Measurements from ENCODE around the gene TUBGCP6. TPM values are rescaled to one million over a fixed set of nuclear protein-coding genes. Genes with fewer than 3 reads are reported as not detected.
A peak's percentile ranks its signal among the peaks of the same experiment; 100 is the strongest.

The TUBGCP6 gene
- total RNA-seq, 1 donor from 2014 or later = 54.4 TPM

GRCh38 chr22:50260434-50260800 lies 15.6 kb upstream of the TUBGCP6 start:
- Mint-ChIP-seq H3K4me3 (peak overlapping the region; percentile 47), H3K4me1 (peaks cover 5% of the 10 kb centered on the region)
- TF ChIP-seq, protein P1, sequence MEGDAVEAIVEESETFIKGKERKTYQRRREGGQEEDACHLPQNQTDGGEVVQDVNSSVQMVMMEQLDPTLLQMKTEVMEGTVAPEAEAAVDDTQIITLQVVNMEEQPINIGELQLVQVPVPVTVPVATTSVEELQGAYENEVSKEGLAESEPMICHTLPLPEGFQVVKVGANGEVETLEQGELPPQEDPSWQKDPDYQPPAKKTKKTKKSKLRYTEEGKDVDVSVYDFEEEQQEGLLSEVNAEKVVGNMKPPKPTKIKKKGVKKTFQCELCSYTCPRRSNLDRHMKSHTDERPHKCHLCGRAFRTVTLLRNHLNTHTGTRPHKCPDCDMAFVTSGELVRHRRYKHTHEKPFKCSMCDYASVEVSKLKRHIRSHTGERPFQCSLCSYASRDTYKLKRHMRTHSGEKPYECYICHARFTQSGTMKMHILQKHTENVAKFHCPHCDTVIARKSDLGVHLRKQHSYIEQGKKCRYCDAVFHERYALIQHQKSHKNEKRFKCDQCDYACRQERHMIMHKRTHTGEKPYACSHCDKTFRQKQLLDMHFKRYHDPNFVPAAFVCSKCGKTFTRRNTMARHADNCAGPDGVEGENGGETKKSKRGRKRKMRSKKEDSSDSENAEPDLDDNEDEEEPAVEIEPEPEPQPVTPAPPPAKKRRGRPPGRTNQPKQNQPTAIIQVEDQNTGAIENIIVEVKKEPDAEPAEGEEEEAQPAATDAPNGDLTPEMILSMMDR (conservative IDR thresholded peaks at IDR 0.05) = no peak

GRCh38 chr22:50259302-50259701 lies 14.5 kb upstream of the TUBGCP6 start:
- Mint-ChIP-seq H3K36me3 (ENCODE audit: low read depth) (no peaks in the 10 kb centered on the region), H3K4me1 (peaks cover 5% of the 10 kb centered on the region), H3K27ac (ENCODE audit: unreplicated experiment) (no peak overlapping the region), H3K9me3 (no peaks in the 10 kb centered on the region), H3K27me3 (ENCODE audit: low read depth) (no peaks in the 10 kb centered on the region), H3K4me3 (peak overlapping the region; percentile 71)
- TF ChIP-seq, protein P1 (conservative IDR thresholded peaks at IDR 0.05) = no peak
- DNase-seq (ENCODE audit: low read depth, low spot score) = no peak

More at GRCh38 chr22:50260434-50260800, 15.6 kb upstream of the TUBGCP6 start:
- H3K27me3 Mint-ChIP-seq (ENCODE audit: low read depth) = no peaks in the 10 kb centered on the region
- H3K27ac Mint-ChIP-seq (ENCODE audit: unreplicated experiment) = no peak overlapping the region
- no peak for DNase-seq (ENCODE audit: low read depth, low spot score)
- no peaks in the 10 kb centered on the region for H3K9me3 Mint-ChIP-seq
- H3K36me3 Mint-ChIP-seq (ENCODE audit: low read depth) = no peaks in the 10 kb centered on the region

- TF ChIP-seq, protein P1 (conservative IDR thresholded peaks at IDR 0.05) = no peak
Observed at GRCh38 chr22:50258361-50259292, 13.8 kb upstream of the TUBGCP6 start.

GRCh38 chr22:50257451-50258360 lies 12.9 kb upstream of the TUBGCP6 start:
- no peak for DNase-seq (ENCODE audit: low read depth, low spot score)
- Mint-ChIP-seq H3K27me3 (ENCODE audit: low read depth) (no peaks in the 10 kb centered on the region), H3K4me3 (no peak overlapping the region), H3K27ac (ENCODE audit: unreplicated experiment) (no peak overlapping the region), H3K36me3 (ENCODE audit: low read depth) (no peaks in the 10 kb centered on the region), H3K9me3 (no peaks in the 10 kb centered on the region), H3K4me1 (peaks cover 5% of the 10 kb centered on the region)
- TF ChIP-seq, protein P1 (conservative IDR thresholded peaks at IDR 0.05) = no peak

More at GRCh38 chr22:50258361-50259292, 13.8 kb upstream of the TUBGCP6 start:
- Mint-ChIP-seq H3K4me1 (peaks cover 5% of the 10 kb centered on the region), H3K36me3 (ENCODE audit: low read depth) (no peaks in the 10 kb centered on the region), H3K27ac (ENCODE audit: unreplicated experiment) (no peak overlapping the region), H3K4me3 (peak overlapping the region; percentile 71), H3K9me3 (no peaks in the 10 kb centered on the region), H3K27me3 (ENCODE audit: low read depth) (no peaks in the 10 kb centered on the region)
- no peak for DNase-seq (ENCODE audit: low read depth, low spot score)

- DNase-seq (ENCODE audit: low read depth, low spot score) = no peak
- H3K36me3 Mint-ChIP-seq (ENCODE audit: low read depth) = no peaks in the 10 kb centered on the region
- no peaks in the 10 kb centered on the region for H3K27me3 Mint-ChIP-seq (ENCODE audit: low read depth)
- no peak overlapping the region for H3K4me3 Mint-ChIP-seq
- no peak overlapping the region for H3K27ac Mint-ChIP-seq (ENCODE audit: unreplicated experiment)
- H3K9me3 Mint-ChIP-seq = no peaks in the 10 kb centered on the region
- TF ChIP-seq, protein P1 (conservative IDR thresholded peaks at IDR 0.05) = no peak
- peaks cover 1% of the 10 kb centered on the region for H3K4me1 Mint-ChIP-seq
Observed at GRCh38 chr22:50257041-50257440, 12.2 kb upstream of the TUBGCP6 start.
